ENCODE results near the gene JAM3. TPM values are rescaled to one million over a fixed set of nuclear protein-coding genes. Genes with fewer than 3 reads are reported as not detected.

JAM3 gene
- total and polyA plus RNA-seq, 9 of the 15 experiments (the other 6 are each of a cell fraction or from before 2014, with no cell fraction given), result 0.22 to 0.76 (median 0.40) TPM

- TF ChIP-seq, protein P1, sequence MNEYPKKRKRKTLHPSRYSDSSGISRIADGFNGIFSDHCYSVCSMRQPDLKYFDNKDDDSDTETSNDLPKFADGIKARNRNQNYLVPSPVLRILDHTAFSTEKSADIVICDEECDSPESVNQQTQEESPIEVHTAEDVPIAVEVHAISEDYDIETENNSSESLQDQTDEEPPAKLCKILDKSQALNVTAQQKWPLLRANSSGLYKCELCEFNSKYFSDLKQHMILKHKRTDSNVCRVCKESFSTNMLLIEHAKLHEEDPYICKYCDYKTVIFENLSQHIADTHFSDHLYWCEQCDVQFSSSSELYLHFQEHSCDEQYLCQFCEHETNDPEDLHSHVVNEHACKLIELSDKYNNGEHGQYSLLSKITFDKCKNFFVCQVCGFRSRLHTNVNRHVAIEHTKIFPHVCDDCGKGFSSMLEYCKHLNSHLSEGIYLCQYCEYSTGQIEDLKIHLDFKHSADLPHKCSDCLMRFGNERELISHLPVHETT (CRISPR knock-in tag; conservative IDR thresholded peaks at IDR 0.05 in 1 of 2, IDR thresholded peaks at IDR 0.05 in 1 of 2), result peak in 1 of 2 experiments; percentile 90; a peak in 2 of 4 replicates
- 0 out of 2 replicates have a peak, but pooled peaks have one; percentile 23 for TF ChIP-seq SMAD3 (CRISPR knock-in tag; conservative IDR thresholded peaks at IDR 0.05)
- TF ChIP-seq MEF2D (tag; conservative IDR thresholded peaks at IDR 0.05; ENCODE audit: low read depth), result peak; percentile 87
- peak; percentile 93 for TF ChIP-seq ZNF589 (CRISPR knock-in tag; IDR thresholded peaks at IDR 0.05; ENCODE audit: low read depth)
- peak; percentile 63 for TF ChIP-seq SMAD4 (CRISPR knock-in tag; conservative IDR thresholded peaks at IDR 0.05)
- TF ChIP-seq PHF20 (IDR thresholded peaks at IDR 0.05; ENCODE audit: partially characterized antibody), result no peak
- TF ChIP-seq ETV1 (tag; conservative IDR thresholded peaks at IDR 0.05; ENCODE audit: low read depth), result peak; percentile 62
- peak; percentile 49 for TF ChIP-seq FOSL1 (tag; conservative IDR thresholded peaks at IDR 0.05)
- no peak for TF ChIP-seq ZBTB8A (IDR thresholded peaks at IDR 0.05; ENCODE audit: partially characterized antibody)
- TF ChIP-seq CUX1 (CRISPR knock-in tag; IDR thresholded peaks at IDR 0.05), result peak; percentile 54; the same call in 1 of the 2 replicates
- peak; percentile 85; the same call in 1 of the 2 replicates for TF ChIP-seq ZNF584 (CRISPR knock-in tag; IDR thresholded peaks at IDR 0.05; ENCODE audit: low read depth)
- TF ChIP-seq ID3 (CRISPR knock-in tag; IDR thresholded peaks at IDR 0.05), result no peak
- peak; percentile 75 for TF ChIP-seq ID3 (tag; IDR thresholded peaks at IDR 0.05)
- 0 out of 2 replicates have a peak, but pooled peaks have one; percentile 54 for TF ChIP-seq ZNF197 (CRISPR knock-in tag; IDR thresholded peaks at IDR 0.05; ENCODE audit: low read depth)
- TF ChIP-seq, protein P2, sequence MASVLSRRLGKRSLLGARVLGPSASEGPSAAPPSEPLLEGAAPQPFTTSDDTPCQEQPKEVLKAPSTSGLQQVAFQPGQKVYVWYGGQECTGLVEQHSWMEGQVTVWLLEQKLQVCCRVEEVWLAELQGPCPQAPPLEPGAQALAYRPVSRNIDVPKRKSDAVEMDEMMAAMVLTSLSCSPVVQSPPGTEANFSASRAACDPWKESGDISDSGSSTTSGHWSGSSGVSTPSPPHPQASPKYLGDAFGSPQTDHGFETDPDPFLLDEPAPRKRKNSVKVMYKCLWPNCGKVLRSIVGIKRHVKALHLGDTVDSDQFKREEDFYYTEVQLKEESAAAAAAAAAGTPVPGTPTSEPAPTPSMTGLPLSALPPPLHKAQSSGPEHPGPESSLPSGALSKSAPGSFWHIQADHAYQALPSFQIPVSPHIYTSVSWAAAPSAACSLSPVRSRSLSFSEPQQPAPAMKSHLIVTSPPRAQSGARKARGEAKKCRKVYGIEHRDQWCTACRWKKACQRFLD (CRISPR knock-in tag; IDR thresholded peaks at IDR 0.05), result peak; percentile 97
- peak; percentile 84 for TF ChIP-seq GTF2A2 (tag; IDR thresholded peaks at IDR 0.05)
- no peak for TF ChIP-seq HMG20A (CRISPR knock-in tag; conservative IDR thresholded peaks at IDR 0.05)
Measured at GRCh38 chr11:134052395-134052987, 16.4 kb upstream of the JAM3 start (continued).
